ENCODE results near the gene SLIT1.

SLIT1 gene

GRCh38 chr10:97173036-97173435, 12.7 kb downstream of the SLIT1 start:
- no peak for DNase-seq (ENCODE audit: low read depth in 1 of 2, low spot score in 1 of 2)

- DNase-seq (ENCODE audit: low read depth in 1 of 2, low spot score in 1 of 2), result no peak
Observed at GRCh38 chr10:97171001-97171400, 14.8 kb downstream of the SLIT1 start.

- no peak for DNase-seq (ENCODE audit: low read depth in 1 of 2, low spot score in 1 of 2)
Observed at GRCh38 chr10:97169911-97170693, 15.7 kb downstream of the SLIT1 start.

GRCh38 chr10:97169063-97169462, 16.7 kb downstream of the SLIT1 start:
- no peak for DNase-seq (ENCODE audit: low read depth in 1 of 2, low spot score in 1 of 2)

- no peak for DNase-seq (ENCODE audit: low read depth in 1 of 2, low spot score in 1 of 2)
Observed at GRCh38 chr10:97168645-97169044, 17.1 kb downstream of the SLIT1 start.

- no peak for DNase-seq (ENCODE audit: low read depth in 1 of 2, low spot score in 1 of 2)
Observed at GRCh38 chr10:97165499-97165898, 20.3 kb downstream of the SLIT1 start.

GRCh38 chr10:97163781-97164501, 21.8 kb downstream of the SLIT1 start:
- no peak for DNase-seq (ENCODE audit: low read depth in 1 of 2, low spot score in 1 of 2)

- DNase-seq (ENCODE audit: low read depth in 1 of 2, low spot score in 1 of 2), result no peak
Observed at GRCh38 chr10:97163181-97163580, 22.6 kb downstream of the SLIT1 start.

- no peak for DNase-seq (ENCODE audit: low read depth in 1 of 2, low spot score in 1 of 2)
Observed at GRCh38 chr10:97159646-97160305, 26.0 kb downstream of the SLIT1 start.

GRCh38 chr10:97157578-97158095, 28.1 kb downstream of the SLIT1 start:
- DNase-seq (ENCODE audit: low read depth in 1 of 2, low spot score in 1 of 2), result no peak

- DNase-seq (ENCODE audit: low read depth in 1 of 2, low spot score in 1 of 2), result no peak
Observed at GRCh38 chr10:97154781-97155180, 31.0 kb downstream of the SLIT1 start.

GRCh38 chr10:97154162-97154561, 31.6 kb downstream of the SLIT1 start:
- no peak for DNase-seq (ENCODE audit: low read depth in 1 of 2, low spot score in 1 of 2)

GRCh38 chr10:97153270-97153850, 32.4 kb downstream of the SLIT1 start:
- no peak for DNase-seq (ENCODE audit: low read depth in 1 of 2, low spot score in 1 of 2)

GRCh38 chr10:97151307-97151914, 34.3 kb downstream of the SLIT1 start:
- DNase-seq (ENCODE audit: low read depth in 1 of 2, low spot score in 1 of 2), result no peak

GRCh38 chr10:97150616-97151015, 35.1 kb downstream of the SLIT1 start:
- no peak for DNase-seq (ENCODE audit: low read depth in 1 of 2, low spot score in 1 of 2)

- no peak for DNase-seq (ENCODE audit: low read depth in 1 of 2, low spot score in 1 of 2)
Observed at GRCh38 chr10:97150013-97150595, 35.7 kb downstream of the SLIT1 start.

- no peak for DNase-seq (ENCODE audit: low read depth in 1 of 2, low spot score in 1 of 2)
Observed at GRCh38 chr10:97149079-97149531, 36.7 kb downstream of the SLIT1 start.

GRCh38 chr10:97144297-97144696, 41.5 kb downstream of the SLIT1 start:
- no peak for DNase-seq (ENCODE audit: low read depth in 1 of 2, low spot score in 1 of 2)

GRCh38 chr10:97142834-97143233, 42.9 kb downstream of the SLIT1 start:
- DNase-seq (ENCODE audit: low read depth in 1 of 2, low spot score in 1 of 2), result no peak

- DNase-seq (ENCODE audit: low read depth in 1 of 2, low spot score in 1 of 2), result no peak
Observed at GRCh38 chr10:97140902-97141745, 44.6 kb downstream of the SLIT1 start.

Measured in stimulated activated CD4-positive, alpha-beta T cell treated with anti-CD3 and anti-CD28 coated beads, Interleukin-15, amount 100 ng/mL, for 1 hour (primary cell).